ENCODE data around the gene ALOX12.
A peak's percentile ranks its signal among the peaks of the same experiment; 100 is the strongest.

Gene ALOX12

GRCh38 chr17:7003745-7004144 is 7.9 kb downstream of the ALOX12 start:
- DNase-seq: no peak

- DNase-seq: peak; percentile 34
Measured at GRCh38 chr17:7004398-7005253, 8.8 kb downstream of the ALOX12 start.

- DNase-seq: no peak
Measured at GRCh38 chr17:7005716-7006115, 9.9 kb downstream of the ALOX12 start.

- no peak for DNase-seq
Measured at GRCh38 chr17:7007143-7007542, 11.3 kb downstream of the ALOX12 start.

- no peak for DNase-seq
Measured at GRCh38 chr17:7010523-7010922, 14.7 kb downstream of the ALOX12 start.

- DNase-seq: no peak
Measured at GRCh38 chr17:7011415-7011814, 15.6 kb downstream of the ALOX12 start.

- DNase-seq: no peak
Measured at GRCh38 chr17:7011942-7012254, 16.0 kb downstream of the ALOX12 start.

- peak; percentile 35 for DNase-seq
Measured at GRCh38 chr17:7014261-7014994, 18.6 kb downstream of the ALOX12 start.

GRCh38 chr17:7014995-7015958 is 19.4 kb downstream of the ALOX12 start:
- no peak for DNase-seq

- no peak for DNase-seq
Measured at GRCh38 chr17:7016418-7016817, 20.6 kb downstream of the ALOX12 start.

- no peak for DNase-seq
Measured at GRCh38 chr17:7016886-7017826, 21.3 kb downstream of the ALOX12 start.

- DNase-seq: no peak
Measured at GRCh38 chr17:7017827-7018200, 22.0 kb downstream of the ALOX12 start.

- DNase-seq: no peak
Measured at GRCh38 chr17:7018331-7018964, 22.6 kb downstream of the ALOX12 start.

- no peak for DNase-seq
Measured at GRCh38 chr17:7019367-7019766, 23.5 kb downstream of the ALOX12 start.

- no peak for DNase-seq
Measured at GRCh38 chr17:7019839-7020519, 24.1 kb downstream of the ALOX12 start.

GRCh38 chr17:7020894-7021664 is 25.2 kb downstream of the ALOX12 start:
- no peak for DNase-seq

- no peak for DNase-seq
Measured at GRCh38 chr17:7021993-7022778, 26.3 kb downstream of the ALOX12 start.

GRCh38 chr17:7022781-7023571 is 27.1 kb downstream of the ALOX12 start, which contains the start of gene BCL6B:
TSS of gene BCL6B (plus strand) at chr17:7023050. CDS start at chr17:7023672, 622 bp downstream.
- no peak for DNase-seq
